Measurements from ENCODE around the gene SDR39U1.

SDR39U1 gene

GRCh38 chr14:24441904-24442239 lies 704 bp downstream of the SDR39U1 start:
- no peak for DNase-seq (ENCODE audit: low spot score)

GRCh38 chr14:24441485-24441884 lies 1.1 kb downstream of the SDR39U1 start:
- DNase-seq (ENCODE audit: low spot score) = no peak

- DNase-seq (ENCODE audit: low spot score) = no peak
Measured at GRCh38 chr14:24440606-24441399, 1.8 kb downstream of the SDR39U1 start.

- DNase-seq (ENCODE audit: low spot score) = no peak
Measured at GRCh38 chr14:24439830-24440605, 2.6 kb downstream of the SDR39U1 start.

DNA sequence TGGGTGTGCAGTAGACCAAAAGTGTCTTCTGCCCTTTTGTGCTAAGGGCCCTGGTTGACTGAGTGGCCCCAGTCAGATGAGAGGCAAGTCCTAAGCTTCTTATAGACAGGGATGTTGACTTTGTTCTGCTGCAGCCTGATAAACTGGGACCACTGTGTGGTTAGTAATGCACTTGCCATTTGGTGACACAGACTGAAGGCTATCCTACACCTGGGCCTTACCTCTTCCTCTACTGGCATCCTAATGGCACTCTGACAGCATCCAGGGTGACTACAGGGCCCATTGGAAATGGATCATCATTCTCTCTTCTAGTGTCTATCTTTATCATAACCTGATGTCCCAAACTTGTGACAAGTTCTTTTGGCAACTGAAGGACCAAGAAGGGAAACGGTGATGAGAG lies 3.3 kb downstream of the SDR39U1 start:
- DNase-seq (ENCODE audit: low spot score) = no peak

DNA sequence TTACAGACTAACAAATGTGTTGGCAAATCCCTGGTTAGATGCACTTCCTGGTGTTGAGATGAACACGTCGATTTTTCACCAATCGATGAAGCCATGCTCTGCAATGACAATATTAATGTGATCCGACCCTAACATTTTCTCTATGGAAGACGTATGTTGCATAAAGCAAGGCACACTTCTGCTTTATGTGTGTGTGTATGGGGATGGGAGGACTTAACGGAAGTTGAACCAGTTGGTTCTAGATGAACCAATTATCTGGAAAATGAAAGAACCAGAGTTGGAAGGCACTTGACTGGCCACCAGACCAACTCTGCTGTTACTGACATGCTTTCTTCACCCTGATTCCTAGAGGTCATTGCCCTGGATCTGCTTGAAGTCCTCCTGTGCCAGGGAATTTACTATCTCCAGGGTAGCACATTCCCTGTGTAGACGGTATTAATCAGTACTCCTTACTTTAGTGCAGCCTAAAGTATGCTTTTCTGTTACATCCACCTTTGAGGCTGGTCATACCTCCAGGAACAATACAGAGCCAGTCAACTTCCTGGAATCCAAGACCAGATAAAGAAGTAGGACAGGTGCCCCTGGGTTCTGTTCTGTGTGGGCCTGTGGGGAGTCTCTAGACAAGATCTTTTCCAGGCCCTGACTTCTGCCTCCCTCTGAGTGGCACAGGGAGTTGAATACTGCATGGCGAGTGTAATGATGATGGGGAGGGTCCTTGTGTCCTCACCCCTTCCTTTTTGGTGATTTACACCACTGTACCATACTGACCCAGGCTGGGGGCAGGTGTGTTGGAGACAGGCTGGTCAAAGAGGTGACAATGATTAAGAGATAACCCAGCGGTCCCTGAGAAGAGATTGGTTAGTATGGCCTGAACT lies 4.1 kb downstream of the SDR39U1 start:
- DNase-seq (ENCODE audit: low spot score) = no peak

DNA sequence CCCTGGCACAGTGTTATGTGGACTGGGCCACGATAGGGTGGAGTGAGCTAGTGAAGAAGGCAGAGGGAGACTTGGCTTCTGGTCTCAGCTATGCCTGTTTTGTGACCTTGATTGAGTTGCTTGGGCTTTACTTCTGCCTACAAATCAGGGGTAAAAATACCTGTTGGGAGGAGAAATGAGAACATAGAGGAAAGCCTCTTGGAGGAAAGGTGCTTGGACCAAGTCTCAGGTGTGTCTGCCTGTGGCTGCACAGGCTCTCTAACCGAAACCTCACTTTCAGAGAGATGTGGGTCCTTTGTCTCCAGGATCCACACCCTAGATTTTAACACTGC lies 4.9 kb downstream of the SDR39U1 start:
- no peak for DNase-seq (ENCODE audit: low spot score)

GRCh38 chr14:24437020-24437735 lies 5.4 kb downstream of the SDR39U1 start:
- no peak for DNase-seq (ENCODE audit: low spot score)

DNA sequence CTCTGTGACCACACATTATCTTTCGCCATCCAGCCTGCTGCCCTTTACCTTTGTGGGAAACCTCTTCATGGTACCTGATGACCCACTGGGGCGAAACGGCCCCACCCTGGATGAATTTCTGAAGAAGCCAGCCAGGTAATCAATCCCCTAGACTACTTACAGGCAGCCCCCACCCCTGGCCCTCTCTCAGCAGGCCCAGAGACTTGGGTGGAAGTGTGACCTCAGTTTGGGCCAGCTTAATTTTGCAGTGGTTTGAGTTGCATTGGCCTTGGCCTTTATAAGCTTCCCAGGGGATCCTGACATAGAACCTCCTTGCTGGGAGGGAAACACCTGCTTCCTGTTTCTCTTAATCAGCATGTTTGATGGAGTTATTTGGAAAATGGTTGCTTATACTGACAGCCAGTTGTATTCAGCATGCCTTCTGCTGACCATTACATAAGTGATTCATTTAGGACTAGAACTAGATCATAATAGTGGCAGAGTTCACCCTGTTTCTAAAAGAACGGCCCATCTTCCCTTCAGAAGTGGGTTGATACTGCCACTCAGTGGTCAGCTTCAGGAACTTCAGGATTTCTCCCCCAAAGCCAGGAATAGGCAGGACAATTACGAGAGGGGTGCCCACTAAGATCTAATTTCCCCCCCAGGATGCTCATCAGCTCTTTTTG lies 6.1 kb downstream of the SDR39U1 start:
- peak; percentile 79 for DNase-seq (ENCODE audit: low spot score)

DNA sequence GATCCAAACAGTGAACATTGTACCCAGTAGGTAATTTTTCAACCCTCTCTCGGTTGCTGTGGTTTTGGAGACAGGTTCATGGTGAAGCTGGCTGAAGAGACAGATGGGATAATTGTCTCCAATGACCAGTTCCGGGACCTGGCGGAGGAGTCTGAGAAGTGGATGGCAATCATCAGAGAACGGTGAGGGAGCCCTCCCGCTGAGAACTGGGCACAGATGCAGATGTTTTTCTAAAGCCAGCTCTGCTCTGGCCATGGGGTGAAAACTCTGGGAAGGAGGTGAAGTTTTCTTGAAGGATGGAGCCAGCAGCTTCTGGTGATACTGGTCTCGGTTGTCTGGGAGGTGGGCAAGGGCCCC lies 6.6 kb downstream of the SDR39U1 start:
- no peak for DNase-seq (ENCODE audit: low spot score)

GRCh38 chr14:24435192-24435810 lies 7.3 kb downstream of the SDR39U1 start:
- no peak for DNase-seq (ENCODE audit: low spot score)

DNA sequence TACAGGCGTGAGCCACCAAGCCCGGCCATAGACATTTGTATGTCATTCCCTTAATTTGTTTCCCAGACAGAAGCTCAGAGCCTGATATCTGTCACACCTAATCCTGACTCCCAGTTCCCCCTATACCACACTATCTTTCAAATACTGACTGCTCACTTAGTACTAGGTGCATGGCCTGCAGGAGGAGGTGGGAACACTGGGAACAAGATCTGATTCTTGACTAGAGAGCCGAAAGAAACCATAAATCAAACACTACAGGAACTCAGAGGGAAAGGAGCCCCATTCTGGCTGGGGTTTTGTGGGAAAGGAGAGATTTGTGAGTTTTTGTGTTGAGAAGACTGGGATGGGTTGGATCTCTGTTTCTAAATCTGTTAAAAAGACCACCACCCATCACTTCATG lies 7.9 kb downstream of the SDR39U1 start:
- DNase-seq (ENCODE audit: low spot score) = no peak

DNA sequence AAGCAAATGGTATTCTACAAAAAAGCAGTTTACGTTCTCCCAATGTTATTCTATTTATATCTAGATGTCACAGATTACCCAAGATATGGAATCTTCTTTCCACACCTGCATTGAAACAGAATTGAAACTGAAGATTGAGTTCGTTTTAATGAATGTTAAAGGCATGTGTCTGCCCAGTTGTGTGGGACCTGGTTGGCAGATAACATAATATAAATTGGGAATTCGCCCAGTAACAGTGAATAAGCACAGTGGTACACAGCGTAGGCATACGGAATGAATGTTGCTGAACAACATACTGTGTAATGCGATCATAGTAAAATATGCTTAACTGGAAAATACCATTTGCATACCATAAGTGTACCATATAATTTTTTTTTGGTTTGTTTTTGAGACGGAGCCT lies 8.5 kb downstream of the SDR39U1 start:
- no peak for DNase-seq (ENCODE audit: low spot score)

DNA sequence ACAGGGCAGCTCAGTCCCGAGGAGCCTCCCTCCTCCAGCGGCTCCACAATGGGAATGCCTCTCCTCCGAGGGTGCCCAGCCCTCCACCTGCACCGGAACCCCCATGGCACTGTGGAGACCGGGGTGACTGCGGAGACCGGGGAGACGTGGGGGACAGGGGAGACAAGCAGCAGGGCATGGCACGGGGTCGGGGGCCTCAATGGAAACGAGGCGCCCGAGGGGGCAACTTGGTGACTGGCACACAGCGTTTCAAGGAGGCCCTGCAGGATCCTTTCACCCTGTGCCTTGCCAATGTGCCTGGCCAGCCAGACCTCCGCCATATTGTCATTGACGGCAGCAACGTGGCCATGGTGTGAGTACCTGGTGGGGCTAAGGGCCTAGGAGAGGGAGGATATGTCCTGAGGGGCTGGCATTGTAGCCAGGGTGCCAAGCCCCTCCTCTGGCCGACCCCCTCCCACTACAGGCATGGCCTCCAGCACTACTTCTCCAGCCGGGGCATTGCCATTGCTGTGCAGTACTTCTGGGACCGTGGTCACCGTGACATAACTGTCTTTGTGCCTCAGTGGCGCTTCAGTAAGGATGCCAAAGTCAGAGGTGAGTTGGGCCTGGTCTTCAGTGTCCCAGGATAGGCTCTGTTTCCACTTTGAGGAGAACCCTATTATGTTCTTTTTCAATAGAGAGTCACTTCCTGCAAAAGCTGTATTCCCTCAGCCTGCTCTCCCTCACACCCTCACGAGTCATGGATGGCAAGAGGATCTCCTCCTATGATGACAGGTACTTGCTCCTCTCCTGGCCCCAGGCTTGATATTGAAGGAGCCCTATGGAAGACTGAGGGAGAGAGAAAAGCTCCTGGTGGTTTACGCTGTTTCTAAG lies 10.1 kb downstream of the SDR39U1 start:
- DNase-seq (ENCODE audit: low spot score) = no peak

DNA sequence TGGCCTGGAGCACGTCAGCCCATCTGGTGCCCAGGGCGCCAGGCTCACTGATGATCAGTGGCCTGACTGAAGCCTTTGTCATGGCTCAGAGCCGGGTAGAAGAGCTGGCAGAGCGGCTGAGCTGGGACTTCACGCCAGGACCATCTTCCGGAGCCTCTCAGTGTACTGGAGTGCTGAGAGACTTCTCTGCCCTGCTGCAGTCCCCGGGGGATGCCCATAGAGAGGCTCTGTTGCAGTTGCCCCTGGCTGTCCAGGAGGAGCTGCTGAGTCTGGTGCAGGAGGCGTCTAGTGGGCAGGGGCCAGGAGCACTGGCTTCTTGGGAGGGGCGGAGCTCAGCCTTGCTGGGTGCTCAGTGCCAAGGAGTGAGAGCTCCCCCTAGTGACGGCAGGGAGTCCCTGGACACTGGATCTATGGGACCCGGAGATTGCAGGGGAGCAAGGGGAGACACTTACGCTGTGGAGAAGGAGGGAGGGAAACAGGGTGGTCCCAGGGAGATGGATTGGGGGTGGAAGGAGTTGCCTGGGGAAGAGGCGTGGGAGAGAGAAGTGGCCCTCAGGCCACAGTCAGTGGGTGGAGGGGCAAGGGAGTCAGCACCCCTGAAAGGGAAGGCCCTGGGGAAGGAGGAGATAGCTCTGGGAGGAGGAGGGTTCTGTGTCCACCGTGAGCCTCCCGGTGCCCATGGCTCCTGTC lies 10.9 kb downstream of the SDR39U1 start:
- peak; percentile 81 for DNase-seq (ENCODE audit: low spot score)

GRCh38 chr14:24430682-24431568 lies 11.7 kb downstream of the SDR39U1 start:
- DNase-seq (ENCODE audit: low spot score) = no peak

DNA sequence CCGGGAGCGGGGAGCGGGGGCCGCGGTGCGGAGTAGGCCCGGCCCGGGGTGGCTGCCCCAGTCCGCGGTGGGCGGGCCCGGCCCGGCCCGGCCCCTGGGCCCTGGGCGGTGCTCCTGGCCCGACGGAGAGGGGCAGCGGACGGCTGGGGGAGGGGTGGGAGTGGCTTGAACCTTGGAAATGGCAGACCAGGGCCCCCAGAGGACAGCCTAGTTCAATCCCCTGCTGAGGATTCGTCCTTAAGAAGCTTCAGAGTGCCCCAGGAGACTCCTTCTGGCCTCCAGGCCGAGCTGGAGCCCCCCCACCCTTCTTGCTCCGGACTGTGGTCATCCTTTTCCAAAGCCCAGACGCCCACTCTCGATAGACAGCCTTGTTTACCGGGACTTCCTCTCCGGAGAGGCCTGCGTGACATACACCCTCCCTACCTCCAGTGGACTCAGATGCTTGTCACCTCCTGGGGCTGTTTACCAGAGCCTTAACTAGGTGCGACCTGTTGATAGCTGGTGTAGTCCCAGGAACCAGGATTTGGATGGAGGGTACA lies 12.4 kb downstream of the SDR39U1 start:
- DNase-seq (ENCODE audit: low spot score) = peak; percentile 36

Measured in SW480 (cell line).